H1 (cell line): Measurements from ENCODE around the gene ABHD12. TPM values are rescaled to one million over a fixed set of nuclear protein-coding genes. Genes with fewer than 3 reads are reported as not detected.

Experiments used
- CTCF ChIA-PET: fragments of 300-600 bp; sonication (Branson Sonifier 250); formaldehyde crosslinking; loops from one replicate; lab custom pipeline; 2021; ENCODE audit not compliant: partially characterized antibody; lab: Charles Lee
- POLR2A ChIA-PET: fragments of 300-600 bp; sonication (Branson Sonifier 250); formaldehyde crosslinking; loops from one replicate; lab custom pipeline; 2021; ENCODE audit warnings: inconsistent platforms; ENCODE audit not compliant: partially characterized antibody; lab: Charles Lee
- DNase-seq, 2 experiments: peaks; one replicate each; pipeline versions ENCODE4 v3.0.0 to v3.0.0-alpha.2; 2010 to 2022; ENCODE audit warnings: low spot score in 2 of 2, low read depth in 1 of 2, mixed read lengths in 1 of 2
- FAIRE-seq: peaks from 2 replicates; lab custom pipeline; 2011; peaks lifted over from hg19 to GRCh38; lab: Jason Lieb, UNC
- H2AFZ ChIP-seq: 2 replicates; pipeline ENCODE4 v1.8.1; 2012; ENCODE audit warnings: low read length, inconsistent platforms
- H2AK5ac ChIP-seq: 2 replicates; pipeline ENCODE4 v1.6.1; 2013; ENCODE audit warnings: low read depth, low read length
- H2BK120ac ChIP-seq: replicated peaks from 2 replicates; pipeline ENCODE3; 2013; ENCODE audit warnings: low read depth, low read length, inconsistent platforms
- H2BK12ac ChIP-seq: 2 replicates; pipeline ENCODE4 v1.6.1; 2013; ENCODE audit warnings: low read depth, low read length
- H2BK15ac ChIP-seq: 2 replicates; pipeline ENCODE4 v1.6.1; 2013; ENCODE audit warnings: low read length
- H2BK20ac ChIP-seq: 2 replicates; pipeline ENCODE4 v1.6.1; 2013; ENCODE audit warnings: low read length
- H2BK5ac ChIP-seq: 2 replicates; pipeline ENCODE4 v1.6.1; 2013; ENCODE audit warnings: low read depth, low read length
- H3K14ac ChIP-seq: 2 replicates; pipeline ENCODE4 v1.6.1; 2013; ENCODE audit warnings: inconsistent platforms; ENCODE audit not compliant: insufficient read length
- H3K18ac ChIP-seq: 2 replicates; pipeline ENCODE4 v1.6.1; 2013; ENCODE audit warnings: low read length; ENCODE audit errors: extremely low read depth
- H3K23ac ChIP-seq: 2 replicates; pipeline ENCODE4 v1.6.1; 2013; ENCODE audit warnings: inconsistent platforms; ENCODE audit not compliant: insufficient read length
- H3K23me2 ChIP-seq: 2 replicates; pipeline ENCODE4 v1.6.1; 2013; ENCODE audit warnings: low read depth, low read length
- H3K27ac ChIP-seq: 2 replicates; pipeline ENCODE4 v1.6.1; 2011; ENCODE audit warnings: low read depth, low read length, inconsistent platforms
- H3K27me3 ChIP-seq, 4 experiments: replicated peaks in 1 of 4; 1 replicate in 1 of 4; 2 replicates in 3 of 4; pipeline versions ENCODE4 v1.6.1 to v1.8.1; 2011 to 2013; ENCODE audit warnings: low read length in 3 of 4, mild to moderate bottlenecking in 3 of 4, inconsistent platforms in 2 of 4, mixed read lengths in 2 of 4, moderate library complexity in 1 of 4; ENCODE audit not compliant: control insufficient read depth in 3 of 4, insufficient read depth in 3 of 4; ENCODE audit errors: extremely low read depth in 1 of 4
- H3K36me3 ChIP-seq, 4 experiments: 2 replicates each; pipeline versions ENCODE4 v1.6.1 to v1.8.1; 2011 to 2013; ENCODE audit warnings: mild to moderate bottlenecking in 4 of 4, low read length in 3 of 4, moderate library complexity in 2 of 4, control low read depth in 1 of 4, inconsistent platforms in 1 of 4; ENCODE audit not compliant: insufficient read depth in 4 of 4, control insufficient read depth in 2 of 4
- H3K4ac ChIP-seq: replicated peaks from 2 replicates; pipeline ENCODE3; 2013; ENCODE audit warnings: low read length, low read depth, mixed read lengths, inconsistent platforms; ENCODE audit not compliant: insufficient read length
- H3K4me1 ChIP-seq, 4 experiments: replicated peaks in 1 of 4; 1 replicate in 1 of 4; 2 replicates in 3 of 4; pipeline versions ENCODE4 v1.6.1 to v1.8.1; 2011 to 2013; ENCODE audit warnings: low read length in 3 of 4, inconsistent platforms in 2 of 4, mixed read lengths in 1 of 4; ENCODE audit not compliant: insufficient read depth in 4 of 4, control insufficient read depth in 3 of 4
- H3K4me2 ChIP-seq, 2 experiments: 2 replicates each; pipeline versions ENCODE4 v1.6.1 to v1.8.1; 2011 to 2013; ENCODE audit warnings: low read depth in 2 of 2, low read length in 2 of 2, control low read depth in 1 of 2, inconsistent platforms in 1 of 2, mild to moderate bottlenecking in 1 of 2; ENCODE audit not compliant: insufficient read depth in 1 of 2
- H3K4me3 ChIP-seq, 4 experiments: fragments of 200-600, 300-600 bp in 1 of 4; sonication (generic), shearing (Covaris generic), sonication (Bioruptor Twin) in 1 of 4; 2 replicates each; pipeline versions ENCODE4 v1.5.1 to v1.8.1; 2011 to 2016; ENCODE audit warnings: low read length in 4 of 4, low read depth in 3 of 4, control low read depth in 2 of 4, inconsistent platforms in 2 of 4, mild to moderate bottlenecking in 2 of 4, mixed read lengths in 1 of 4, moderate library complexity in 1 of 4; ENCODE audit not compliant: insufficient read depth in 2 of 4; ENCODE audit errors: extremely low read depth in 1 of 4
- H3K56ac ChIP-seq: replicated peaks from 2 replicates; pipeline ENCODE3; 2013; ENCODE audit warnings: low read depth, mild to moderate bottlenecking, mixed read lengths, low read length, inconsistent platforms; ENCODE audit not compliant: insufficient read length
- H3K79me1 ChIP-seq: 2 replicates; pipeline ENCODE4 v1.6.1; 2013; ENCODE audit warnings: low read depth, low read length, control low read depth
- H3K79me2 ChIP-seq, 2 experiments: 2 replicates each; pipeline versions ENCODE4 v1.6.1 to v1.8.1; 2012 to 2013; ENCODE audit warnings: low read length in 2 of 2, mild to moderate bottlenecking in 2 of 2, inconsistent platforms in 1 of 2; ENCODE audit not compliant: insufficient read depth in 2 of 2, control insufficient read depth in 1 of 2
- H3K9ac ChIP-seq, 4 experiments: replicated peaks in 1 of 4; 1 replicate in 1 of 4; 2 replicates in 3 of 4; pipeline versions ENCODE4 v1.6.1 to v1.8.1; 2011 to 2013; ENCODE audit warnings: low read depth in 3 of 4, low read length in 3 of 4, control low read depth in 2 of 4, mild to moderate bottlenecking in 2 of 4, moderate library complexity in 2 of 4, inconsistent platforms in 1 of 4; ENCODE audit errors: extremely low read depth in 1 of 4
- H3K9me3 ChIP-seq, 2 experiments: 2 replicates each; pipeline versions ENCODE4 v1.6.1 to v1.8.1; 2012 to 2013; ENCODE audit warnings: mild to moderate bottlenecking in 2 of 2, moderate library complexity in 2 of 2, control low read depth in 1 of 2, inconsistent platforms in 1 of 2, low read depth in 1 of 2, low read length in 1 of 2, mixed read lengths in 1 of 2; ENCODE audit not compliant: insufficient read depth in 2 of 2
- H4K20me1 ChIP-seq, 2 experiments: replicated peaks in 1 of 2; 2 replicates each; pipeline versions ENCODE3 to v1.8.1; 2011 to 2013; ENCODE audit warnings: inconsistent platforms in 2 of 2, low read length in 2 of 2, mild to moderate bottlenecking in 1 of 2; ENCODE audit not compliant: insufficient read depth in 2 of 2, control insufficient read depth in 1 of 2
- H4K5ac ChIP-seq: 2 replicates; pipeline ENCODE4 v1.6.1; 2013; ENCODE audit warnings: low read length, low read depth, mixed read lengths, inconsistent platforms; ENCODE audit not compliant: insufficient read length
- H4K8ac ChIP-seq: 2 replicates; pipeline ENCODE4 v1.8.0; 2013; ENCODE audit warnings: mild to moderate bottlenecking, moderate library complexity, low read length, inconsistent platforms; ENCODE audit not compliant: insufficient read depth; ENCODE audit errors: extremely low read depth
- H4K91ac ChIP-seq: replicated peaks from 2 replicates; pipeline ENCODE3; 2013; ENCODE audit warnings: low read length, mixed read lengths, inconsistent platforms; ENCODE audit not compliant: insufficient read length
- TAF1 ChIP-seq: IDR thresholded peaks from 2 replicates; pipeline ENCODE4 v1.6.1; 2011; ENCODE audit warnings: mild to moderate bottlenecking, low read depth, low read length
- WGBS, 2 experiments: shearing (Covaris generic) in 1 of 2; methylation state at CpG; one replicate each; pipeline versions ENCODE4 v1.1.6 to v1.1.7; 2013 to 2015; ENCODE audit warnings: low lambda C conversion rate in 2 of 2, mixed read lengths in 2 of 2, inconsistent platforms in 1 of 2, low coverage in 1 of 2, missing lambda C conversion rate in 1 of 2; ENCODE audit not compliant: insufficient replicate concordance in 2 of 2, insufficient coverage in 1 of 2, insufficient read length in 1 of 2; ENCODE audit errors: extremely low coverage in 1 of 2, missing lambda C conversion rate in 1 of 2; 5-methylcytosine and 5-hydroxymethylcytosine counted together
- polyA plus RNA-seq, 7 experiments: library from polyadenylated mRNA; depleted of rRNA in 3 of 7; stranded (reverse) in 5 of 7; unstranded in 2 of 7; fragments of >200 nt in 5 of 7; fragments of 200-250 nt in 2 of 7; gene quantifications; 1 replicate in 5 of 7; 2 replicates in 1 of 7; 4 replicates in 1 of 7; pipeline versions ENCODE4 v1.2.1 to v1.2.3, GENCODE V29; 2011 to 2013; ENCODE audit warnings: missing spikeins in 2 of 7, mixed read lengths in 2 of 7
- total RNA-seq: library from RNA; stranded (reverse); fragmentation: NEBNext Ultra II Directional; extraction: Animal tissue kit (Norgen Biotek cat#: 25700); gene quantifications from 2 replicates; pipeline ENCODE4 v1.2.1, GENCODE V29; 2021

Gene ABHD12
- total and polyA plus RNA-seq, 2 of the 8 experiments (the other 6 are each of a cell fraction or from before 2014, with no cell fraction given), result 31.3 to 59.5 TPM

DNA sequence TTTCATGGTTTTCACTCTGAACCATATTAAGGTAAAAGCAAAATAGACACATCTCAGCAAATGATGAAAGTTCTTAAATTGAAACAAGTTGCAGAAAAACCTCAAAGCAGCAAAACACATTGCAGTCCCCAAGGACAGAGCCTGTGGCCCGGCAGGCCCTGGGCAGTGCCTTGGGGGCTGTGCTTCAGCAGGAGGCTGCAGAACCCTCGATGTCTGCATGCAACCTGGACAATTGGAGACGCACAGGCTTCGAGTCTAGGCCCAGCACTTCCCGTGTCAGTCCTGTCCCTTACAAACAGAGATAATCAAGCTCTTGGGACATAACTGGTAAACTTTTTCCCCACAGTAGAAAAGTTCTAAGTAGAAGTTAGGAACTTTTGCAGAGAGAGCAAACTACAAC is 133.5 kb downstream of the ABHD12 start:
- no peak for FAIRE-seq
- 93% methylated on average over 5 of the region's 5 CpGs; no CpG with 5 or more reads in 1 of the 2 experiments for WGBS, 2 experiments
- Histone ChIP-seq H3K36me3 (peaks cover 2 to 17% (median 9%) of the 10 kb centered on the region in 4 experiments; a peak in 3 of 8 replicates), H3K4me3 (no peak overlapping the region), H3K27ac (no peak overlapping the region), H3K18ac (no peak overlapping the region), H3K79me2 (peaks cover 5 to 25% of the 10 kb centered on the region in 2 experiments; a peak in 3 of 4 replicates), H3K23ac (no peak overlapping the region), H4K8ac (no peak overlapping the region), H3K14ac (no peak overlapping the region), H3K4ac (no peak overlapping the region), H3K56ac (no peak overlapping the region), H4K20me1 (peaks cover 0 to 5% of the 10 kb centered on the region in 2 experiments), H3K9ac (no peak overlapping the region), H4K5ac (no peak overlapping the region), H3K9me3 (peaks cover 0 to 6% of the 10 kb centered on the region in 2 experiments; a peak in 1 of 4 replicates), H2BK15ac (no peak overlapping the region), H4K91ac (no peak overlapping the region), H3K4me2 (no peak overlapping the region), H2BK20ac (no peak overlapping the region), H2BK12ac (no peak overlapping the region), H3K23me2 (no peaks in the 10 kb centered on the region)
- POLR2A ChIA-PET, result interaction anchor here (1.4 kb wide), 2 partner anchors 9 to 15 kb away, joined by 3 read pairs; partner anchors contain the start of gene PYGB
- no peak for TF ChIP-seq TAF1
- TF ChIP-seq, all 59 proteins: peak for 0
- Histone ChIP-seq H2BK5ac (no peak overlapping the region), H2BK120ac (no peak overlapping the region), H3K4me1 (no peaks in the 10 kb centered on the region), H2AFZ (no peak overlapping the region), H3K79me1 (peaks cover 13% of the 10 kb centered on the region), H3K27me3 (no peaks in the 10 kb centered on the region), H2AK5ac (no peak overlapping the region)
- DNase-seq, result peak in 1 of 2 experiments; percentile 14
- CTCF ChIA-PET, result interaction anchor here (0.7 to 3.0 kb wide), 2 partner anchors 10 to 302 kb away, joined by 3 to 17 read pairs; partner anchors contain the start of gene PYGB
